Ovary (tissue), 9 donors: ENCODE measurements around the gene PI4K2B. TPM values are rescaled to one million over a fixed set of nuclear protein-coding genes. Genes with fewer than 3 reads are reported as not detected.
"Not testable (repeated sequence)": the region's sequence is repeated elsewhere in the genome, so short reads cannot be mapped to it uniquely, and the experiment has no call there.

Experiments used
- DNase-seq, 5 donors: peaks; one replicate each; pipeline ENCODE4 v3.0.0-alpha.2; 2019 to 2020
- H3K27ac ChIP-seq, 2 donors: fragments of 200-600 bp; one replicate each; pipeline versions ENCODE4 v1.5.1 to v1.8.0; 2019 to 2022
- H3K27me3 ChIP-seq: fragments of 200-600 bp; one replicate; pipeline ENCODE4 v1.8.0; 2022
- H3K36me3 ChIP-seq: fragments of 200-600 bp; sonication (generic); one replicate; pipeline ENCODE4 v1.5.1; 2019
- H3K4me1 ChIP-seq: one replicate; pipeline ENCODE4 v1.8.1; 2013; ENCODE audit warnings: mild to moderate bottlenecking, moderate library complexity; ENCODE audit not compliant: insufficient read depth
- H3K4me3 ChIP-seq: fragments of 200-600 bp; sonication (generic); one replicate; pipeline ENCODE4 v1.5.1; 2017
- H3K9me3 ChIP-seq, 2 donors: fragments of 200-600 bp in 1 of 2; sonication (generic) in 1 of 2; one replicate each; pipeline versions ENCODE4 v1.5.1 to v1.8.1; 2013 to 2019; ENCODE audit warnings: mild to moderate bottlenecking in 1 of 2, moderate library complexity in 1 of 2
- CTCF ChIP-seq, 3 donors: fragments of 450-650 bp in 2 of 3; fragments of 200-600 bp in 1 of 3; IDR thresholded peaks; one replicate each; pipeline versions ENCODE4 v1.5.1 to v1.8.0; 2016 to 2022; ENCODE audit warnings: antibody characterized with exemption in 3 of 3, mild to moderate bottlenecking in 1 of 3
- EP300 ChIP-seq: sonication (generic); formaldehyde crosslinking; IDR thresholded peaks from one replicate; pipeline ENCODE4 v1.6.1; 2017; ENCODE audit warnings: antibody characterized with exemption
- POLR2A ChIP-seq: fragments of 450-650 bp; IDR thresholded peaks from one replicate; pipeline ENCODE4 v1.6.1; 2017; ENCODE audit warnings: antibody characterized with exemption, mild to moderate bottlenecking, moderate library complexity
- WGBS, 3 donors: extraction: QIAGEN DNeasy Blood & Tissue Kit in 1 of 3; methylation state at CpG; one replicate each; pipeline versions ENCODE4 v1.1.5 to v1.1.7; 2013 to 2017; 5-methylcytosine and 5-hydroxymethylcytosine counted together
- intact Hi-C, 4 donors: fragments of 100-400 bp; cut with DNase I; formaldehyde crosslinking; loops; one replicate each; pipeline versions ENCODE4 v1.11.0 to v1.15.1; 2022 to 2023
- polyA plus RNA-seq, 2 donors: library from polyadenylated mRNA; stranded (reverse); fragments of 200-250 nt in 1 of 2; fragments of 350-450 nt in 1 of 2; fragmentation: Illumina TruSeq in 1 of 2; extraction: RNeasy Lipid Tissue Mini Kit (QIAGEN cat#74804) in 1 of 2; gene quantifications; one replicate each; pipeline ENCODE4 v1.2.3, GENCODE V29; 2013 to 2014
- total RNA-seq, 7 donors: library from RNA; depleted of rRNA in 2 of 7; stranded (reverse); fragments of >200 nt in 2 of 7; fragmentation: NEBNext Ultra II Directional in 3 of 7; extraction: Animal tissue kit (Norgen Biotek cat#: 25700) in 3 of 7; gene quantifications; one replicate each; pipeline versions ENCODE4 v1.1.0 to v1.2.4, GENCODE V29; 2016 to 2023
- donor health status: DM: no; HTN: no; CAD: no; lungs with moderate emphysema.
- donor health status: DM: no; HTN: no; CAD: no.
- donor health status: Bipolar disorder and iron deficiency.
- donor health status: DM: yes; HTN: yes; CAD: no.
- donor health status: DM: no; HTN: no; CAD: no.
- donor health status: DM: yes; HTN: yes; CAD: no.

Gene PI4K2B
- total and polyA plus RNA-seq, 9 donors: 4.7 to 10.1 (median 8.9) TPM

GRCh38 chr4:25246680-25247611, 13.1 kb downstream of the PI4K2B start:
- Histone ChIP-seq H3K36me3 (no peaks in the 10 kb centered on the region), H3K27ac (no peak overlapping the region), H3K4me3 (no peak overlapping the region), H3K4me1 (no peaks in the 10 kb centered on the region), H3K27me3 (no peaks in the 10 kb centered on the region), H3K9me3 (no peaks in the 10 kb centered on the region)
- intact Hi-C loops: no loop called here
- no peak for DNase-seq
- TF ChIP-seq EP300: no peak
- TF ChIP-seq CTCF (IDR thresholded peaks at IDR 0.05): no peak
- no peak for TF ChIP-seq POLR2A
- WGBS, 3 donors: 90 to 98% (median 93%) methylated on average over 17 to 22 of the region's 22 CpGs

- H3K9me3 ChIP-seq, intact Hi-C loops, H3K4me1 ChIP-seq, H3K27ac ChIP-seq, DNase-seq, H3K36me3 ChIP-seq, H3K27me3 ChIP-seq, H3K4me3 ChIP-seq: not testable (repeated sequence)
- WGBS, 3 donors: 79 to 83% (median 82%) methylated on average over 6 of the region's 6 CpGs
Measured at GRCh38 chr4:25248875-25249274, 15.0 kb downstream of the PI4K2B start.

- 96% methylated on average over 20 to 25 of the region's 25 CpGs for WGBS, 3 donors
- intact Hi-C loops, H3K27me3 ChIP-seq: not testable (repeated sequence)
Measured at GRCh38 chr4:25249494-25249893, 15.7 kb downstream of the PI4K2B start.

GRCh38 chr4:25252230-25253070, 18.6 kb downstream of the PI4K2B start:
- H3K27ac ChIP-seq: no peak overlapping the region
- no peak for DNase-seq
- WGBS, 3 donors: 80 to 90% (median 84%) methylated on average over 9 of the region's 9 CpGs
- TF ChIP-seq POLR2A (no peak), CTCF (IDR thresholded peaks at IDR 0.05) (no peak), EP300 (no peak)
- no peaks in the 10 kb centered on the region for H3K9me3 ChIP-seq
- no peaks in the 10 kb centered on the region for H3K27me3 ChIP-seq
- intact Hi-C loops: no loop called here
- no peak overlapping the region for H3K4me3 ChIP-seq
- no peaks in the 10 kb centered on the region for H3K4me1 ChIP-seq
- H3K36me3 ChIP-seq: no peaks in the 10 kb centered on the region

More at GRCh38 chr4:25249494-25249893, 15.7 kb downstream of the PI4K2B start:
- not testable (repeated sequence) for H3K36me3 ChIP-seq, H3K9me3 ChIP-seq, H3K4me1 ChIP-seq, H3K4me3 ChIP-seq, H3K27ac ChIP-seq, DNase-seq

GRCh38 chr4:25253071-25253445, 19.2 kb downstream of the PI4K2B start:
- Histone ChIP-seq H3K36me3 (no peaks in the 10 kb centered on the region), H3K4me3 (no peak overlapping the region), H3K9me3 (no peaks in the 10 kb centered on the region), H3K4me1 (no peaks in the 10 kb centered on the region), H3K27ac (no peak overlapping the region), H3K27me3 (no peaks in the 10 kb centered on the region)
- TF ChIP-seq POLR2A (no peak), CTCF (IDR thresholded peaks at IDR 0.05) (no peak), EP300 (no peak)
- WGBS, 3 donors: 7 to 16% (median 15%) methylated on average over 2 of the region's 2 CpGs
- no peak for DNase-seq
- intact Hi-C loops: no loop called here

- H3K27ac ChIP-seq, H3K9me3 ChIP-seq, H3K27me3 ChIP-seq, H3K4me3 ChIP-seq, H3K4me1 ChIP-seq, H3K36me3 ChIP-seq, DNase-seq, intact Hi-C loops: not testable (repeated sequence)
- 90 to 97% (median 95%) methylated on average over 12 of the region's 12 CpGs for WGBS, 3 donors
Measured at GRCh38 chr4:25253786-25254185, 20.0 kb downstream of the PI4K2B start.
